Fibroblast of upper back skin (primary cell): Measurements from ENCODE around the gene RBM12.

Experiments
- DNase-seq: peaks from one replicate; pipeline ENCODE4 v3.0.0-alpha.2; 2013

RBM12 gene

GRCh38 chr20:35653430-35653734 lies 11.3 kb downstream of the RBM12 start:
- DNase-seq, result no peak

GRCh38 chr20:35652641-35653429 lies 11.9 kb downstream of the RBM12 start:
- no peak for DNase-seq

- no peak for DNase-seq
Measured at GRCh38 chr20:35651958-35652357, 12.7 kb downstream of the RBM12 start.

- DNase-seq, result no peak
Measured at GRCh38 chr20:35650632-35651031, 14.1 kb downstream of the RBM12 start.

- DNase-seq, result no peak
Measured at GRCh38 chr20:35648836-35649235, 15.9 kb downstream of the RBM12 start.

- DNase-seq, result no peak
Measured at GRCh38 chr20:35644806-35645205, 19.9 kb downstream of the RBM12 start.

- no peak for DNase-seq
Measured at GRCh38 chr20:35643045-35643444, 21.7 kb downstream of the RBM12 start.

GRCh38 chr20:35641743-35642142 lies 23.0 kb downstream of the RBM12 start:
- no peak for DNase-seq

GRCh38 chr20:35640724-35641123 lies 24.0 kb downstream of the RBM12 start:
- no peak for DNase-seq

- no peak for DNase-seq
Measured at GRCh38 chr20:35638751-35639150, 25.9 kb downstream of the RBM12 start.

GRCh38 chr20:35637276-35637675 lies 27.4 kb downstream of the RBM12 start:
- DNase-seq, result no peak

- no peak for DNase-seq
Measured at GRCh38 chr20:35636095-35636494, 28.6 kb downstream of the RBM12 start.

GRCh38 chr20:35635652-35636051 lies 29.0 kb downstream of the RBM12 start:
- DNase-seq, result no peak

- DNase-seq, result no peak
Measured at GRCh38 chr20:35632539-35633115, 32.1 kb downstream of the RBM12 start.

- no peak for DNase-seq
Measured at GRCh38 chr20:35630636-35631035, 34.1 kb downstream of the RBM12 start.

GRCh38 chr20:35629427-35630145 lies 35.1 kb downstream of the RBM12 start:
- DNase-seq, result no peak

GRCh38 chr20:35627121-35627520 lies 37.6 kb downstream of the RBM12 start:
- no peak for DNase-seq

- no peak for DNase-seq
Measured at GRCh38 chr20:35626386-35627001, 38.2 kb downstream of the RBM12 start.

GRCh38 chr20:35625584-35626385 lies 38.9 kb downstream of the RBM12 start:
- no peak for DNase-seq

GRCh38 chr20:35621560-35621946 lies 43.1 kb downstream of the RBM12 start:
- no peak for DNase-seq

GRCh38 chr20:35620818-35621559 lies 43.7 kb downstream of the RBM12 start:
- no peak for DNase-seq
